ENCODE results near the gene NYAP1.
"Not testable (repeated sequence)": the region's sequence is repeated elsewhere in the genome, so short reads cannot be mapped to it uniquely, and the experiment has no call there.

NYAP1 gene

DNA sequence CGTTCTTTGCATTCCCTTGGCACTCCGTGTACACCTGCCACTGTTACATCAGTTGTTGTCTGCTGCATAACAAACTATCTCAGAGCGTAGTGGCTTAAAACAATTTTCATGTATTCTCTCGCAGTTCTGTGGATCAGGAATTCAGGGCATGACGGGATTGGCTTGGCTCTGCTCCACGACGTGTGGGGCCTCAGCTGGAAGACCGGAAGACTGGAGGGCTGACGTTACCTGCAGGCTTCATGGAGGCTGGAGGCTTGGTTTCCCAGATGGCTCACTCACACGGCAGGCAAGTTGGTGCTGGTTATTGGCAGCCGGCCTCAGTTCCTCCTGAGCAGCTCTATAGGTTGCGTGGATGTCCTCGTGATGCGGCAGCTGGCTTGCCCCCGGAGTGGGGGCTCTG lies 25.5 kb downstream of the NYAP1 start:
- peak in 3 of 56 donors; percentile 4 to 25 (median 16) for DNase-seq

GRCh38 chr7:100510437-100511239 lies 26.9 kb downstream of the NYAP1 start:
- DNase-seq = no peak

DNA sequence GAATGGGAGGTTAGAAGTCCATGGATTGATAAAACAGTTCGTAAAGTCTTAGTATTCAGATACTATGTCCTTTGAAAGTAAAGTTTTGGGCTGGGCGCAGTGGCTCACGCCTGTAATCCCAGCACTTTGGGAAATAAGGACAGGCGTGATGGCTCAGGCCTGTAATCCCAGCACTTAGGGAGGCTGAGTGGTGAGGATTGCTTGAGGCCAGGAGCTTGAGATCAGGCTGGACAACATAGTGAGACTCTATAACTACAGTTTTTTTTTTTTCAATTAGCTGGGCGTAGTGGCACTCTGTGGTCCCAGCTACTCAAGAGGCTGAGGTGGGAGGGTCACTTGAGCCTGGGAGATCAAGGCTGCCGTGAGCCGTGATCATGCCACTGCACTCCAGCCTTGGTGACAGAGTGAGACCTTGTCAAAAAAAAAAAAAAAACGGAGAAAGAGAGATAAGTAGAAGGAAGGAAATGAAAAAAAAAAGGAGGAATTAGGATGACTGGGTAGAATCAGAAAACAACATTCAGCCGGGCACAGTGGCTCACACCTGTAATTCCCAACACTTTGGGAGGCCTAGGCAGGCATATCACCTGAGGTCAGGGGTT lies 29.6 kb downstream of the NYAP1 start:
- no peak for DNase-seq

DNA sequence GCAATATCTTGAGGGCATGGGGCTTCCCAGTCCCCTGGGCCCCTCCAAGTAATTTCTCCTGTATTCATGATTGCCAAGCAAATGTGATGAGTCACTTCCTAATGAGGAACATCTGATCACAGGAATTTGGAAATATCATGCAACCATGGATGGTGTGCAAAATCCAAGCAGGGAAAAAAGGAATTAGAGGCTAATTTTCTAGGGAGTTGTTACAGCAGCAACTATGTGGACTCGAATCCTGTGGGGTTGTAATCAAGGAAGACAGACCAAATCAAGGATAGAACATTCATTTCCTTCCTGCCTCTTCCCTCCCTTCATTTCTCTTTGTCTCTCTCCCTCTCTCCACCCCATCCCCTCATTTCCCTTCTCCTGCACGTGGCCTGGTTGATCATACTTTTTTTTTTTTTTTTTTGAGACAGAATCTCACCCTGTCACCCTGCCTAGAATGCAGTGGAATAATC lies 31.4 kb downstream of the NYAP1 start:
- no peak for DNase-seq

GRCh38 chr7:100516135-100516812 lies 32.5 kb downstream of the NYAP1 start:
- DNase-seq = no peak

DNA sequence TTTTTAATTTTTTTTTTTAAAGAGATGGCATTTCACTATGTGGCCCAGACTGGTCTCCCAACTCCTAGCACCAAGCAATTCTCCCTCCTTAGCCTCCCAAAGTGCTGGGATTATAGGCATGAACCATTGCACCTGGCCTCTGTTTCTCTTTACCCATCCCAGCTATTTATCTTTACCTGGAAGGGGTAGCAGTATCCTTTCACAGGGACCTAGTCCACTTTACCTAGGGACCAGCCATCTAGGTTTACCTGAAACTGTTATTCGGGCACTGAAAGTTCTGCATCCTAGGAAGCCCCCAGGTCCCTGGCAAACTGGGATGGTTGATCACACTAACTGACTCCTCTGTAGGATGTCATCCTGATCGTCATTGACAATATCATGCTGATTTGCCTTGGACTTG lies 33.6 kb downstream of the NYAP1 start:
- DNase-seq = no peak

DNA sequence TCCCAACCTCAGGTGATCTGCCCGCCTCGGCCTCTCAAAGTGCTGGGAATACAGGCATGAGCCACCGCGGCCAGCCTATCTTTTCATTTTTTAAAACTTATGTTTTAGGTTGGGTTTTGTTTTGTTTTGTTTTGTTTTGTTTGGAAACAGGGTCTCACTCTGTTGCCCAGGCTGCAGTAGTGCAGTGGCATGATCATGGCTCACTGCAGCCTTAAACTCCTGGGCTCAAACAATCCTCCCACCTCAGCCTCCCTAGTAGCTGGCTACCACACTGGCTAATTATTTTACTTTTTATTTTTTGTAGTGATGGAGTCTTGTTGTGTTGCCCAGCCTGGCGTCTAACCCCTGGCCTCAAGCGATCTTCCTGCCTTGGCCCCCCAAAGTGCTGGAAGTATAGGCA lies 35.9 kb downstream of the NYAP1 start:
- no peak for DNase-seq

- DNase-seq = no peak
Measured at GRCh38 chr7:100520138-100520537, 36.4 kb downstream of the NYAP1 start.

DNA sequence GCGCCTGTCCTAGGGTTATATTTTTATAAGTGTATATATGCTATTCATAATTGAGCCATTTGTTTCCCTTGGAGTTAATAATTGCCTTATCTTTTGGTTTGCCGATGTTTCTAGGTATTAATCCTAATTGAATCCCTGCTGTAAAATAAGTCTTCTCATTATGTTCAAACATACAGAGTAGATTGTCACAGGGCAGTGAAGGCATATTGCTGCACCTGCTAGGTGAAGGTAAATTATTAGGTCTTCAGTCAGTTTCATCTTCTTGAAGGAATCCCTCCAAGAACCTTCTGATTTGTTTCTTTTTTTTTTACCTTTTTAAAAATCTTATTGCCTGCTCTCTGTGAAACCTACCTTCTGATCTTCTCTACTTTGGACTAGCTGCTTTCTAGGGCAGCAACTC lies 37.3 kb downstream of the NYAP1 start:
- no peak for DNase-seq

- DNase-seq = not testable (repeated sequence)
Measured at GRCh38 chr7:100521909-100522593, 38.3 kb downstream of the NYAP1 start.

- not testable (repeated sequence) for DNase-seq
Measured at GRCh38 chr7:100523192-100523591, 39.5 kb downstream of the NYAP1 start.

GRCh38 chr7:100528108-100528866 lies 44.6 kb downstream of the NYAP1 start:
- DNase-seq = not testable (repeated sequence)

DNA sequence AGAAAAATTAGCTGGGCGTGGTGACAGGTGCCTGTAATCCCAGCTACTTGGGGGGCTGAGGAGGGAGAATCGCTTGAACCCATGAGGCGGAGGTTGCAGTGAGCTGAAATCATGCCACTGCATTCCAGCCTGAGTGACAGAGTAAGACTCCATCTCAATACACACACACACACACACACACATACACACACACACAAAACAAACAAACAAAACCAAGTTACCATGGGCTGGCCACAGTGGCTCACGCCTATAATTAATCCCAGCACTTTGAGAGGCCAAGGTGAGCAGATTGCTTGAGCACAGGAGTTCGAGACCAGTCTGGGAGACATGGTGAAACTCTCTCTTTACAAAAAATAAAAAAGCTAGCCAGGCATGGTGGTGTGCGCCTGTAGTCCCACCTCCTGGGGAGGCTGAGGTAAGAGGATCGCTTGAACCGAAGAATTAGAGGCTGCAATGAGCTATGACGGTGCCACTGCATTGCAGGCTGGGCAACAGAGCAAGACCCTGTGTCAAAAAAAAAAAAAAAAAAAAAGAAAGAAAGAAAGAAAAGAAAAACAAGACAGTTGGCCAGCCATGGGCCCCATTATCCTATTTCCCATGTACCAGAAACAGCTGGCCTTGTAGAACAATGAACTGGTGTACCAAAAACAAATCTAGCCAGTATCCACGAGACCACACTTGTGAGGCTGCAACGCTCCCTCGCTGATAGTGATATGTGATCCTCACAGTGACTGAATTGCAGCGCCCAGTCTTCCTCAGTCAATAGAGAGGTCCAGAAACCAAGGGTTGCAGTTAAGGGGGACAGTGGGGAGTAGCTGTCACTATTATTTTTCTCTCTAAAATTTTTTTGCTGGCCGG lies 48.7 kb downstream of the NYAP1 start:
- DNase-seq = no peak

GRCh38 chr7:100535982-100536381 lies 52.3 kb downstream of the NYAP1 start:
- not testable (repeated sequence) for DNase-seq

DNA sequence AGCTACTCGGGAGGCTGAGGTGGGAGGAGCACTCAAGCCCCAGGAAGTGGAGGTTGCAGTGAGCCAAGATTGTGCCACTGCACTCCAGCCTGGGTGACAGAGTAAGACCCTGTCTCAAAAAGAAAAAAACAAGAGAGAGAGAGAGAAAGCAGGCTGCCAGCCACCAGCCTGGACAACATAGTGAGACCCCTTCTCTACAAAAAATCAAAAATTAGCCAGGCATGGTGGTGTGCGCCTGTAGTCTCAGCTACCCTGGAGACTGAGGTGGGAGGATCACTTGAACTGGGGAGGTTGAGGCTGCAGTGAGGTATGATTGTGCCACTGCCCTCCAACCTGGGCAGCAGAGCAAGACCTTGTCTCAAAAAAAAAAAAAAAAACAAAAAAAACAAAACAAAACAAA lies 53.0 kb downstream of the NYAP1 start:
- DNase-seq = not testable (repeated sequence)

DNA sequence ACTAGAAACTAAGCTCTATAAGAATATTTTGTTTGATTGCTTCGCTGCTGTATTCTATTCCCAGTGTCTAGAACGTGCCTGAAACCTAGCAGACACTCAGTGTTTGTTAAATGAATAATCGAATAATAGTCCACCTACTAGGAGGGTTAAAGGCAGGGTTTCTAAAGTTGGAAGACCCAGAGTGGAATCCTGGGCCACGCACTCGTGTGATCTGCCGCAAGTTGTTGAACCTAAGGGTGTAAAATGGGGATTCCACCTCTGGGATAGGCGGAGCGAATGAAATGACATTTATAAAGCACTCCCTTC lies 54.6 kb downstream of the NYAP1 start:
- DNase-seq = no peak

DNA sequence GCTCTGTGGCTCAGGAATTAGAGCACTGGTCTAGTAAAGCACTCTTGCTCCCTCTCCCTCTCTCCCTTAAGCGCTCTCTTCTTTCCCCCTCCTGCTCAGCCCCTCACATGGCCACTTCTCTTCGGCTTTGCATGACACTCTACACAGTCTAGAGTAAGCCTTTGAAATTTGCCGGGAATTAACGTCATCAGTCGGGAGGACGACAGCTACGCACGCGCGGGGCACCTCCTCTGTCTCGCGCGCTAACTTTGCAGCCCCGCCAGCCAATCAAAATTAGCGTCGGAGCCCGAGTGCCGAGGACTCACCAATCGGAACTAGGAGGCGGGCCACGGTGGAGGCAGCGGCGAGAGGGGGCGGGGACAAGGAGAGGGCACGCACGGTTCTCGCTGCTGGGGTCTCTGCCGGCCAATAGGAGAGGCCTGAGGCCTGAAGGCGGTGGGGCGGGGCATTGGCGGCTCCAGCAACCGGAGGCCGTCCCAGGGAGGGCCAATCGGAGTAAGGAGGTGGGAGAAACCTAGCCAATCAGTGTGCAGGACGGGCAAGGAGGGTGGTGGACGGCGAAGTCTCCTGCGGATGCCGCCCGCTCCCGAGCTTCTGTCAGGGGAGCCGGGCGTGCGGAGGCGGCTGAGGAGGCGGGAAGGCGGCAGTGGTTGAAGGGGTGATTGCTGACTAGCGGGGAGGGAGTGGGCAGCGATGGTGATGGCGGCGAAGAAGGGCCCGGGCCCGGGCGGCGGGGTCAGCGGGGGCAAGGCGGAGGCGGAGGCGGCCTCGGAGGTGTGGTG lies 55.1 kb downstream of the NYAP1 start, which contains the start of gene AGFG2:
AGFG2 (plus strand) TSS at position 550 of the 782 bp plus-strand sequence; CDS start at position 694, 144 bp downstream.
- peak; percentile 69 to 100 (median 100) for DNase-seq

DNA sequence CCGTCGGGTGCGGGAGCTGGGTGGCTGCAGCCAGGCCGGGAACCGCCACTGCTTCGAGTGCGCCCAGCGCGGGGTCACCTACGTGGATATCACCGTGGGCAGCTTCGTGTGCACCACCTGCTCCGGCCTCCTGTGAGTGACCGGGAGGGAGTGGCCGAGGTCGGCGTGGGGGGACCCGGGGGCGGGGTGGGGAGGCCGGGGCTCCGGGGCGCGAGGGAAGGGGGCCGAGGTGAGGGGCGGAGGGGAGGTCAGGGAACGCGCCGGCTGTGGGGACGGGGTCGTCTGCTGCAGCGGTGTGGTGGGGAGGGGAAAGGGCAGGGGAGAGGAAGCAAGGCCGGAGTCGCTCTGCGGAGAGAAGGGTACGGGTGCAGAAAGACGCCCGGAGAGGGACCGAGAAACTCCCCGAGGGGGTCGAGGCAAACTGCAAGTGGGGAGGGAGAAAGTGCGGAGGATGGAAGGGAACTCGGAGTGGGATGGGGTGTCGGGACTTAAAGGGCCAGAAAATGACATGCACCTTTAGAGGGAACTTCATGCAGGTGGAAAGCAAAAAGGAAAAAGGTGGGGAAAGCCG lies 55.8 kb downstream of the NYAP1 start:
- peak in 1 of 56 donors; percentile 41 for DNase-seq
